Ecto neural progenitor cell (in vitro differentiated cells): ENCODE data around the gene VLDLR.
A peak's percentile ranks its signal among the peaks of the same experiment; 100 is the strongest.

Source experiments
- DNase-seq: peaks from one replicate; pipeline ENCODE4 v3.0.0-alpha.2; 2018; ENCODE audit warnings: low spot score

VLDLR gene

GRCh38 chr9:2622461-2623287, 1.1 kb downstream of the VLDLR start:
- peak; percentile 61 for DNase-seq

- peak; percentile 77 for DNase-seq
These were observed 1.9 kb downstream of the VLDLR start for GRCh38 chr9:2623288-2624050.

GRCh38 chr9:2624051-2624682, 2.6 kb downstream of the VLDLR start:
- no peak for DNase-seq

DNA sequence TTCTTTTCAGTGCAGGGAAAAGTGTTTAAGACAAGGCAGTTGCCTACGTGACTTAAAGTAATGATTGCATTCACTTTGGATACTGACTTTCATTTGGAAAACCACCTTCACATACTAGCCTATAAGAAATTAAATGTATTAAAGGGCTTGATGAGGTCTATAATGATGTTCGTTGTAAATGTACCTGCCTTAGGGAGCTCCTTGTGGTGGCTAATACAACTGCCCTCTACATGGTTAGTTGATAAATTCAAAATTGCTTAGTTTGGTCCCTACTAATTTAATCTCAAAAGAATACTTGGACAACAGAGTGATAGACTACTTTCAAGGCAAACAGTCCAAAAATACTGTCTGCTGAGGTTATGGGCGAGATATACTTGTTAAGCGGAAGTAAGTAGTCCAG, 3.8 kb downstream of the VLDLR start:
- DNase-seq = no peak

- DNase-seq = no peak
These were observed 7.3 kb downstream of the VLDLR start for GRCh38 chr9:2628919-2629318.

GRCh38 chr9:2630158-2630557, 8.6 kb downstream of the VLDLR start:
- no peak for DNase-seq

DNA sequence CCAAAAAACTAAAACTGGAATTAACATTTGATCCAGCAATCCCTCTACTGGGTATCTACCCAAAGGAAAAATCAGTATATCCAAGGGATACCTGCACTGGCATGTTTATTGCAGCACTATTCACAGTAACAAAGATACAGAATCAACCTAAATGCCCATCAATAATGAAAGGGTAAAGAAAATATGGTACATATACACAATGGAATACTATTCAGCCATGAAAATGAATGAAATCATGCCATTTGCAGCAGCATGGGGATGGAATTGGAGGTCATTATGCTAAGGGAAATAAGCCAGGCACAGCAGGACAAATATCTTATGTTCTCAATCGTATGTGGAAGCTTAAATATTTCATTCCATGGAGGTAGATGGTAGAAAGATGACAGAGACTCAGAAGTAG, 9.7 kb downstream of the VLDLR start:
- DNase-seq = no peak

GRCh38 chr9:2634153-2634552, 12.6 kb downstream of the VLDLR start:
- no peak for DNase-seq

DNA sequence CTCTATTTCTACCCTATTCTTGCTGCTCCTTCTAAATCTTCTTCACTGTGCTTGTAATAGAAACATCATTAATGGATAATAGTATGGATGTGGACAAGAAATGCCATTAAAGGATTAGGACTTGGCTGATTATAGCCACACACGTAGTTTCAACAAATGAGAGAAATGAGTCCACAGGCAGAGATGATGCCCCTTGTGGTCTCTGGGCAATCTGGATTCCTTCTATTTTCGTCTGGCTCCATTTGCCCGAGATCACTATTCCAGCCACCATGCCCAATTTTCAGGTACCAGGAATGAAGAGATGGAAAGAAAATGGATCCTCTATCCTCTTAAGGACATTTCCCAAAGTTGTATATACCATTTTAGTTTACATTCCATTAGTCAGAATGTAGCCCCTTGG, 13.2 kb downstream of the VLDLR start:
- no peak for DNase-seq

GRCh38 chr9:2635922-2636321, 14.3 kb downstream of the VLDLR start:
- DNase-seq = no peak

- no peak for DNase-seq
These were observed 15.8 kb downstream of the VLDLR start for GRCh38 chr9:2637390-2637789.

GRCh38 chr9:2638871-2639673, 17.5 kb downstream of the VLDLR start:
- no peak for DNase-seq

- DNase-seq = no peak
These were observed 18.2 kb downstream of the VLDLR start for GRCh38 chr9:2639786-2640185.

DNA sequence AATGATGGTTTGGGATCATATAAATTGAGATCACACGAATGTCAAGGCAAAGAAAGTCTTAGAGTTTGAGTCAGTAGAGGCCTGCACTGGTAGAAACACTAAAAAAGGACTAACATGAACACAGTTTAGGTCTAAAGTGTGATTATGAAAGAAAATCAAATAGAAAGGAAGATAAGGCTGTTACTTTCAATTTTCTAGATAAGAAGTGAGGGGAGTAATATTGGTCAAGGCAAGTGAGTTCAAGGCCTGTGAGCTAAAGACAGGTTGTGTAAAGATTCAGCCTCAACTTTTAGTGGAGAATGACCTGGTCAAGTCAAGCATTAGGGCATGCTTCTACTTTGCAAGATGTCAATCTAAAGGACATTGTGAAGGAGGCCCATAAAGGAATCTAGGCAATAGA, 19.0 kb downstream of the VLDLR start:
- DNase-seq = no peak

GRCh38 chr9:2641033-2641432, 19.4 kb downstream of the VLDLR start:
- no peak for DNase-seq

GRCh38 chr9:2642068-2642467, 20.5 kb downstream of the VLDLR start:
- DNase-seq = no peak

DNA sequence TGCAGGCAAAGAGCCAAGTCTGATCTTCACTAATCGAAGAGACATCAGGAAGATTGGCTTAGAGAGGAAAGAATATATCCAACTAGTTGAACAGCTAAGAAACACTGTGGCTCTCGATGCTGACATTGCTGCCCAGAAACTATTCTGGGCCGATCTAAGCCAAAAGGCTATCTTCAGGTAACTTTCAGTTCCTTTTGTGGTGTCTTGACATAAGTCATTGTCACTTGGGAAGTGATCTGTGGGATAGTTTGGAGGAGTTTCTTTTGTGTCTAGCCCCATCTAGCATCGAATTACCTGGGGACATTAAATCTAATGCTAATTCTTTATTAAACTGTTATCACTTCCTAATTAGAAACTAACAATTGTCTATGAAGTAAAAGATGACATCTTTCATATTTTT, 24.0 kb downstream of the VLDLR start:
- DNase-seq = no peak

GRCh38 chr9:2655411-2655901, 33.9 kb downstream of the VLDLR start:
- DNase-seq = no peak

- no peak for DNase-seq
These were observed 35.8 kb downstream of the VLDLR start for GRCh38 chr9:2657427-2657826.

- peak; percentile 46 for DNase-seq
These were observed 40.9 kb downstream of the VLDLR start for GRCh38 chr9:2662496-2662895.

- DNase-seq = no peak
These were observed 42.0 kb downstream of the VLDLR start for GRCh38 chr9:2663461-2664173.
